Cerebellar cortex (tissue), 1 donor: ENCODE measurements around the gene SDHAF2.
"Not testable (repeated sequence)": the region's sequence is repeated elsewhere in the genome, so short reads cannot be mapped to it uniquely, and the experiment has no call there.

Experiments used
- DNase-seq: peaks from one replicate; pipeline ENCODE4 v3.0.0-alpha.2; 2015; ENCODE audit warnings: low spot score

Gene SDHAF2

GRCh38 chr11:61429691-61430582 lies at the start of gene SDHAF2, which contains the start of gene CPSF7:
SDHAF2 (plus strand) TSS chr11:61430124; CDS start chr11:61430147, 23 bp downstream.
CPSF7 (minus strand) TSS chr11:61429975; CDS start chr11:61429235, 740 bp downstream.
- DNase-seq = peak; percentile 93

DNA sequence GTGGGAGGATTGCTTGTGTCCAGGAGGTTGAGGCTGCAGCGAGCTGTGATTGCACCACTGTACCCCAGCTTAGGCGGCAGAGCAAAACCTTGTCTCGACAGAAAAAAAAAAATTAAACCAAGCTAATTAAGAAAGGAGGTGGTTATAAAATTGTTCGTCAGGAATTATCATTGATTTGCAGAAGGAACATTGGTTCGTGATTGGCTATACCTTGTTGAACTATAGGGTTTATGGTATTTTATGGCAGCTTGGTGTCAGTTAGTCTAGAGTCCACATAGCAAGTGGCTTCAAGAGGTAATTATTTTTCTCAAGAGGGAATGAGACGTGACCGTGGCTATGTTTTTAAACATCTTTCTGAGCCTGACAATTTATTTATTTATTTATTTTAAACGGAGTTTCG lies 49.0 kb upstream of the SDHAF2 start:
- no peak for DNase-seq

DNA sequence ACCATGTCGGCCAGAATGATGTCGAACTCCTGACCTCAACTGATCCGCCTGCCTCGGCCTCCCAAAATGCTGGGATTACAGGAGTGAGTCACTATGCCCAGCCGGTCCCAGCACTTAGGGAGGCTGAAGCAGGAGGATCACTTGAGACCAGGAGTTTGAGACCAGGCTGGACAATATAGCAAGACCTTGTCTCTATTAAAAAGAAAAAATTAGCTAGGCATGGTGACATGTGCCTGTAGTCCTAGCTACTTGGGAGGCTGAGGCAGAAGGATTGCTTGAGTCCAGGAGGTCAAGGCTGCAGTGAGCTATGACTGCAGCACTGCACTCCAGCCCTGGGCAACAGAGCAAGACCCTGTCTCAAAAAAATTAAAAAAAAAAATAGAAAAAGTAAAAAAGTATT lies 46.1 kb upstream of the SDHAF2 start:
- DNase-seq = not testable (repeated sequence)

GRCh38 chr11:61384271-61385242 lies 45.4 kb upstream of the SDHAF2 start:
- peak; percentile 67 for DNase-seq

DNA sequence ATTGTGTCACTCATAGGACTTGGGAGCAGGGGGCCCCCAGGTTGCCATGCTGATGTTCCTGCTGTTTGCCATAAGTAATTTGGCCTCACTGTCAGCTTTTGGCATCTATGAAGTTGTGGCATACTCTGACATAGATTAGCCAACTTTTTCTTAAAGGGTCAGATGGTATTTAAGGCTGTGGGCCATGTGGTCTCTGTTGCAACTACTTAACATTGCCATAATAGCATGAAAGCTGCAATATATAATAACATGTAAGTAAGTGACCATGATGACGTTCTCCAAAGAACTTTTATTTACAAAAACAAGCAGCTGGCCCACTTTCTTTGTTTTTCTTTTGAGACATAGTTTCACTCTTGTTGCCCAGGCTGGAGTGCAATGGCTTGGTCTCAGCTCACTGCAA lies 39.8 kb upstream of the SDHAF2 start:
- no peak for DNase-seq

DNA sequence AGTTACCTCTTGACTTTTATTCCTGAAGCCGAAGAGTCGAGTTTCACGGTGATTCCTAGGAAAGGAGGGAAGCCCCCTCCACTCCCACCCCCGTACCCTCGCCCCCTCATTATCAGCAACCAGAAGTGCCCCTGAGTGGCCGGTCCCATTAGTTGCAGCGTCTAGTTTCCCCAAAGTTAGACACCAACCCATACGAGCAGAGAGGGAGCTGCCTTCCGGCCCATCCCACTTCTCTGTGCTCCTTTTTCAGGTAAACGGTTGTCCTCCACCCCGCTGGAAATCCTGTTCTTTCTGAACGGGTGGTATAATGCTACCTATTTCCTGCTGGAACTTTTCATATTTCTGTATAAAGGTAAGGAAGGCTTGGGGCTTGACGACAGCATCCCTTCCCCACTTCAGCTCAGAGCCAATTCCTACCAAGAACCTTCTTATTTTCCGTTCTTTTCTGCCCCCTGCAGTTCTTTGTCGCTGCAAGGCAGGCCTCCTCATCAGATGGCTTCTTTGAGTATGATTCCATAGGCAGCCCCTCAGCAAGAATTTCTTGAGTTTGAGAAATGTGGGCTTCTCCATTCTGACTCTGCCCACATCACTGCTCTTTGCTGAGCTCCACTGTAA lies 36.8 kb upstream of the SDHAF2 start:
- DNase-seq = no peak

- DNase-seq = no peak
These were observed 28.8 kb upstream of the SDHAF2 start for GRCh38 chr11:61401173-61401572.

DNA sequence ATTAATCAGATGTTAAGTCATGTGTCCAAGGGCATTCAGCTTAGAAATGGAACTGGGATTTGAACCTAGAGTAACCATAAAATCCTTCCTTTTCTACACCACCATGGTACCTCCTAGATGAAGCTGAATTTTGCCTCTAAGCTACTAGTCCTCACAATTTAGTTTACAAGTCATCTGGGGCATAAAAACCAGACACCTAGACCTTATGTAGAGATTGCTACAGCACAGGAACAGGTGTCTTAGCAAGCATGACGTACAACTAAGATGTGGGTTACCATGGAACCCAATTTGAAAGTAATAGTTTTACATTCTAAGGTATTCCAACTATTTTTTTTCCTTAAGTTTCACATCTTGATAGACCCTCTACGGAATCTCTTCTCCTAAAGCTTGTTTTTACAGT lies 28.4 kb upstream of the SDHAF2 start:
- DNase-seq = no peak

DNA sequence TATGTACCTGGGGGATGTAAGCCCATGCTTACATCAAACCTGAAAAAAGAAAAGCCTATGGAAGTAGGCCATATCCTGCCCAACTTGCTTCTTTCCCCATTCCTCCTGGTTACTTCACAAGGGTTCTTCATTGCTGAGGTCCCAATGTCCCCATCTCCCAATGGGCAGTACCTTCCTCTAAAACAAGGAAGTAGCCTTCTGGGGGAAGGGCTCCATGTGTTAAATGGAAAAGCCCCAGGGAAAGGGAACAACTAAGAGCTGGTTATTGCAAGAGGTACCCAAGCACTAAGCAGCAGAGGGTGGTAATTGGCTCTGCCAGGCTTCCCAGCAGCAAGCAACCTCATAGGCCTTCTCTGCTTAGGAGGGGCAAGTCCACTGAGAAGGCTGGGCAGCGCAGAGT lies 26.3 kb upstream of the SDHAF2 start:
- DNase-seq = no peak

GRCh38 chr11:61404103-61404502 lies 25.8 kb upstream of the SDHAF2 start:
- DNase-seq = no peak

- DNase-seq = no peak
These were observed 25.3 kb upstream of the SDHAF2 start for GRCh38 chr11:61404641-61405040.

DNA sequence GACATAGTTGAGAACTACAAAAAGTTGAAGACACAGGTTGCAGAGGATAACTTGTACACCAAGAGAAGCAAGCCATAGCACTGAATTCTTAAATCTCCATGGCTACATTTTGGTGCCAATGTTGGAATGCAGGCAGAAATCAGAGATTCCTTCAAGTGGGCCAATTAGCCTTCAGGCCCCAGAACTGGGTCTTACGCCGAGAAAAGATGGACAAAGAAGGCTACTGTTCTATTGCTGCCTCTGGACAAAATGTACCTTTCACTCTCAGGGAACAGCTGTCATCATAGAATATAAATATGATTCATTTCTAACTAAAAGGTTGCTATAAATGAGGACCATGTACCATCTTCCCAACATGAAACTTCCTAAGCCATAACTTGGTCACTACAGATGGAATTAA lies 23.9 kb upstream of the SDHAF2 start:
- no peak for DNase-seq

DNA sequence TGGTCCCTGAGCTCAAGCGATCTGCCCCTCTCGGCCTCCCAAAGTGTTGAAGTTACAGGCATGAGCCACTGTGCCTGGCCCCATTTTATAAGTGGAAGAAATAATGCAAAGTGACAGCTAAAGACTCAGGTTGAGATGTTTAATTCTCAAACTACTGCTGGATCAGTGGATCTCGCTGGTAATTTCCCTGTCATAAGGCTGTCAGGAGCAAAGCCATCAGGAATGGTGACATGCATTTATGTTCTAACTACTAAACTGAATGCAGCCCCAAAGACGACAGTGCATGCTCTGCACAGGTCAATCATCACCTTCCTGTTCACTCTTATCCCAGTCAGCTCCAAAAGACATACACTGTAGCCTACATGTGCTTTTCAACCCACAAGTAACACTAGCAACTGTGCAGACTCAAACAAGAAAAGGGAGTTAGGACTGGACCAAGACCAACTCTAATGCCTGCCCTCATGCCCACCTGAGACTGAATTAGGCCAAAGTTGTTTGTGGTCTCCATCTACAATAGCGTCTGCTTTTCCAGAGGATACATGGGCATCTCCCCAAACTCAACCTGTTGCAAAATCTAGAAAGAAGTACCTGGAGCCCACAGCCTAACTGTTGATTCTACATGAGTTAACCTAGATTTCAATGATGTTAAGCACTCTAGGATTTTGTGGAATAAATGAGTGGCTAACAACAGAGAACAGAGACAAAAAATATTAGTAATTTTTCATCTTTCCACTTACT lies 22.8 kb upstream of the SDHAF2 start:
- DNase-seq = no peak

- DNase-seq = no peak
These were observed 18.3 kb upstream of the SDHAF2 start for GRCh38 chr11:61411589-61411988.

DNA sequence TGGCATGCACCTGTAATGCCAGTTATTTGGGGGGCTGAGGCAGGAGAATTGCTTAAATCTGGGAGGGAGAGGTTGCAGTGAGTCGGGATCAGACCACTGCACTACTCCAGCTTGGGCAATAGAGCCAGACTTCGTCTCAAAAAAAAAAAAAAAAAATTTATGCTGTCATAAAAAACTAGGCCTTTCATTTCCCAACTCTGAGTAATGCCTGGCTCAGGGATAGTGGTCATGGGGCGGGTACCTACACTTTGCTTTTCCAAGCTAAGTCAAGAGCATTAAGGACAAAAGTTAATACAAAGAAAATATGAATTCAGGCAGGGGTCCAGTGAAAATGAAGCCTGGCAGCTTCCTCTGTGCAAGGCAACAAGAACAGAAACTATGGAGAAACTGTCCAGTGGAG lies 16.4 kb upstream of the SDHAF2 start:
- DNase-seq = no peak

GRCh38 chr11:61414547-61414946 lies 15.4 kb upstream of the SDHAF2 start:
- no peak for DNase-seq

GRCh38 chr11:61415381-61415780 lies 14.5 kb upstream of the SDHAF2 start:
- DNase-seq = no peak

- no peak for DNase-seq
These were observed 13.0 kb upstream of the SDHAF2 start for GRCh38 chr11:61416941-61417340.

DNA sequence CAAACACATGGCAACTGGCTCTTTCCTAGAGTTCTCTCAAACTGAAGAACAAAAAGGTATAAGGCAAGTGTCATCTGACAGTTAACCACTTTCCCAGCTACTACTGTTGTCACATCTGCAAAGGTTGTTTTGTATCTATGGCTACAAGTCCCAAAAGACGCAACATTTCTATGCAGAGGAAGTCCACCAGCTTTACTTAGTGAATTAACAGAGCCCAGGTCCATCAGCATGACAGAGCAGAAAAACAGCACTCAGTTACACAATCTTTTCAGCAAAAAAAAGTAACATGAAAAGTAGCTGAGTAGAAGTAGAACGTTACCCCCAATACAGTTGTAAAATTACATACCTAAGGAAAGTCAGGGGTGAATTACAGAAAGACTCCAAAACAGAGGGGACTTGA lies 12.3 kb upstream of the SDHAF2 start:
- DNase-seq = no peak

- DNase-seq = no peak
These were observed 11.8 kb upstream of the SDHAF2 start for GRCh38 chr11:61418136-61418535.

DNA sequence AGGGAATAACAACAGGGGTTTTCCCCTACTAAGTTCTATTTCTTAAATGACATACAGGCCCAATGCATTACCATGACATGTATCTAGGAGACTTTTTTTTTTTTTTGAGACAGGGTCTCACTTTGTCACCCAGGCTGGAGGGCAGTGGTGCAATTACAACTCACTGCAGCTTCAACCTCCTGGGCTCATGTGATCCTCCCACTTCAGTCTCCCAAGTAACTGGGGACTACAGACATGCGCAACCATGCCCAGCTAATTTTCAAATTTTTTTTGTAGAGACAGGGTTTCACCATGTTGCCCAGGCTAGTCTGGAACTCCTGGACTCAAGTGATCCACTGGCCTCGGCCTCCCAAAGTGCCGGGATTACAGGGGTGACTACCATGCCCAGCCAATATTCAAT lies 7.7 kb upstream of the SDHAF2 start:
- DNase-seq = no peak
